GM04504 (cell line): ENCODE results near the gene SPON2.

Experiments
- DNase-seq: peaks from one replicate; pipeline ENCODE4 v3.0.0-alpha.2; 2012; ENCODE audit warnings: low read depth

Gene SPON2

DNA sequence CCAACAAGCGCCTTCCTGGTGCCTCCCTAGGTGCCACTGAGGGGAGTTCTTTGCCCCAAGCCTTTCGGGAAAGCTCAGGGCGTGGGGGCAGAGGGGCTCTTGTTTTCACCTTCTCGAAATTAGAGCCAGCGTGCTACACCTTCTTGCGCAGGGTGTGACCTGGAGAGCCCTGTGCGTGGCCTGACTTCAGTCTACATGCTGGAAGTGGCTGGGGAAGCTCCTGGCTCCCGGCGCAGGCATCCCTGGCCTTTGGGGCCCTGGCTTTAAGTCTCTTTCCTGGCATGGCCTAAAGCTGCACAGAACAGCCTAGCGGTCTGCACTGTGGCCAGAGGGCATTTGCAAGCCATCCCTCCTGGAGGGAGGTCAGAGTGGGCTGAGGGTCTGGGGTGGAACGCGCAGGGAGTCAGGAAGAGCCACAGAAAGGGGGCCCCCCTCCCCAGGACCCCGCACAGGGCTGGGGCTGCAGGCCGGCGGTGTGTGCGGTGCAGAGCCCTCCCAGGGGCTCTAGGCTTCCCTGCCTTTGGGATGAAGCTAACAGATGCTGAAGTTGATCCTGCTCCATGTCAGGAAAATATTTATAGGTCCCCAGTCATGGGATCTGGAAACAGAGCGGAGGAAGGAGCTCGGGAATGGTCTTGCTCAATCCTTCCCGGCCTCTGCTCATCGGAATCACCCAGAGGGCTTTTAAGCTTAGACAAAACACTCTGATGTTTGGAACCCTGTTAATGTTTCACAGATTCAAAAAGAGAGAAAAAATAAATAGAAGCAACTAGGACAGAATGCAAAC, 781 bp upstream of the SPON2 start:
- peak; percentile 77 for DNase-seq

- no peak for DNase-seq
These were observed 814 bp downstream of the SPON2 start for GRCh38 chr4:1171311-1172227.

- DNase-seq: no peak
These were observed 1.4 kb downstream of the SPON2 start for GRCh38 chr4:1170976-1171310.

DNA sequence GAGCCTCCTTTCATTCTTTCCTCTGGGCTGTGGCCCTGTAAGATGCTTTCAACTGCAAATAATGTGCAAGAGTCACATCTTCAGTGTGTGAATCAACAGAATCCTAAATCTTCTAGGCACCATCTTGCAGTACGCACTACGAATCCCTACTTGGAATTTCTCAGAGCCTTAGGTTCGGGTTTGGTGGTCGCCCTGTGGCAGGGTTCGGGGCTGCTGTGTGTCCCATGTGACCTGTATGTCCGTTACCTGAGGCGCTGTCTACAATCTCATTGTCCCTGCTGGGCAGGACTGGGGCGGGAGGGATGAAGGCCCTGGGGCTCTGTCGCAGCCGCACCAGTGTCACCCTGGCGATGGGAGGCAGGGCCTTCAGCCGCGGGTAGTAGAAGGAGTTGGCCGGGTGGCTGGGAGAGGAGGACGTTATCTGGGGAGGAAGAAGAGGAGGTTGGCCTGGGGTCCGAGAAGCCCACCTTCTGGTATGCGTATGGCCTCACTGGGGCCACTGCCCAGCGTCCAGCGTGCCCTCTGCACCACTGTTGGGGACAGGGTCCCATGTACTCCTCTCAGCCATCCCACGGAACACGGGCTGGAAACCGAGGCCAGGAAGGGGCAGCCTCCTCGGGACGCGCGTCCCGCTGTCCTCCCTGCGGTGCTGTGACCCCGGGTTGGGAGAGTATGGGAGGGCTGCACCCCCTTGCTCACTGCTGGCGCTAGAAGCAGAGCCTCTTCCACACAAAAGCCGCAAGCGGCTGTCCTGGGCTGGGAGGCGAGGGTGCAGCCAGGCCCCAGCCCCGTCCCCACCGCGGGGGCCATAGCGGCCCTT, 2.0 kb downstream of the SPON2 start:
- DNase-seq: no peak

- DNase-seq: no peak
These were observed 2.7 kb downstream of the SPON2 start for GRCh38 chr4:1169691-1170096.

GRCh38 chr4:1169171-1169671, 3.2 kb downstream of the SPON2 start:
- no peak for DNase-seq

GRCh38 chr4:1168191-1169101, 3.9 kb downstream of the SPON2 start:
- DNase-seq: no peak

DNA sequence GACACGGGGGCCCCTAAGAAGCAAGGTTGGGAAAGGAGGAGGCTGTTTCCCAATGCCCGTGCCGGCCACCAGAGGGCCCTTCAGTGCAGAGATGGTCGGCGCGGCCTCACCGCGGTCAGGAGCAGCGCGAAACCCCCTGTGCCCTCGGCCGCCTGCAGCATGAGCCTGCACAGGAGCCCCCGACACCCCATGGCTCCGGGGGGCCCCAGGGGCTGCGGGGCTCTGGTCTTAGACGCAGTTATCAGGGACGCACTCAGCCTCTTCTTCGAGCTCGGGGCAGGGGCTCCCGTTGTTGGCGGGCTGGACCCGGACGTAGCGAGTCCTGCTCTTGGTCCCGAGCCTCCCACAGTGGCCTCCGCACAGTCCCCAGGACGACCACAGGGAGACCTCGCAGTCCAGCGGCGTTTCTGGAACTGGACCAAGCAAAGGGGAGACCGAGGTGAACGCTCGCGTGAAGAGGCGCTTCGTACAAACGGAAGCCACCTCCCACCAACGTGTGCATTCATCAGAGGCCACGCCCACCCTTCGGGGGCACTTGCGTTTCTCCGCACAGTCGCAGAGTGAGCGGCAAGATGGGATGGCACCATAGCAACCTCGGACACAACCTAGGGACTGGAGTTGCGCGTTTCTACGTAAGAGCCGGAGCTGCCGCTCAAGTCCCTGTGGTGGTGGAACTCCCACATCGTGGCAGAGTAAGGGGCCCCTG, 5.0 kb downstream of the SPON2 start:
- peak; percentile 40 for DNase-seq

DNA sequence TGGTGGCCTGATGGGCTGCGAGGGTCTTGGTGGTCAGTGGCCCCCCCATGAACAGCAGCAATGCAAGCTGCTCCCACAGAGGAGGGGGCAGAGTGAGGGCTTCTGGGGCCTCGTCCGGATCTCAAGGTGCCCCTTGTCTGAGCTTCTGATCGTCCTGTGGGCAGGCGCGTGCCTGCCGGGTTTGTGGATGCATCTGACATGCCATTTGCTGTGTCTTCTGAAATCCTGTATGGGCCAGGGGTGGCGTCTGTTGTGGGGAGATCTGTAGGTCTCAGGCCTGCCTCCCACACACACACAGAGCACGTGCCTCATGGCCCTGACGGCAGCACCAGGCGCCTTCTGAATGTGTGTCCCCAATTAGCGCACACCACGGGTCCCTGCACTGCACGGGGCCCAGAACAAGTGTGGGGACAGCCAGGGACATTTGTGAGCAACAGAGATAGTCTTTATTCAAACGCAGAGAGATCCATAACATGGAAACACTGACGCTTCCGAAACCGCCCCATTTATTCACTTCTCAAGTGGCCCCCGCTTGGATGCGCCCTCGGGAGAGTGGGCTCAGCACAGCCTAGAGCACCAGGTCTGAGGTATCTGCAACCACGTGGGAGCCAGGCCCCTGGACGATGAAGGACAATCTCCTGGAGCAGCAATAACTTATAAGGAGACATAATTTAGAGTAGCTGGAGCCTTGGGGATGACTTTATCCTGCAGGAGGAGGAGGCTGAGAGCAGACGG, 5.7 kb downstream of the SPON2 start:
- DNase-seq: no peak

DNA sequence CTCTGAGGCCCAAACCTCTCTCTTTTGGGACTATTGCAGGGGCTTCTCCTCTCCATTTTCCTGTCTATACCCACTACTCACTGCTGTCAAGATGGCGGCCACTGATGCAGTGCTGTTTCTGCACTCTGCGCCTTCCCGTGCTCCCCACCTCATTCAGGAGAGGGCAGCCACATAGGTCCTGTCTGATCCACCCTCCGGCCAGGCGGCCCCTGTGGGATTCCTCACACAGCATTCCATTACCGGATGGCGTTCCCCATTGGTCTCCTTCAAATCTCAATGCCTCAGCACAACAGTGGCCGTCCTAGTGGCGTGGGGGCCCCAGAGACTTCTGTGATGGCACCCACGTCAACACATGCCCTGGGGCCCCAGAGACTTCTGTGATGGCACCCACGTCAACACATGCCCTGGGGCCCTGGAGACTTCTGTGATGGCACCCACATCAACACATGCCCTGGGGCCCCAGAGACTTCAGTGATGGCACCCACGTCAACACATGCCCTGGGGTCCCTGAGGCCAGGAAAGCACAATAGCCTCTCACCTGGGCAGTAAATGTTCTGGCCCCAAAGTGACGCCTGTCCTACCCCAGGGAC, 7.3 kb downstream of the SPON2 start:
- DNase-seq: no peak

- DNase-seq: no peak
These were observed 7.9 kb downstream of the SPON2 start for GRCh38 chr4:1164444-1164843.

DNA sequence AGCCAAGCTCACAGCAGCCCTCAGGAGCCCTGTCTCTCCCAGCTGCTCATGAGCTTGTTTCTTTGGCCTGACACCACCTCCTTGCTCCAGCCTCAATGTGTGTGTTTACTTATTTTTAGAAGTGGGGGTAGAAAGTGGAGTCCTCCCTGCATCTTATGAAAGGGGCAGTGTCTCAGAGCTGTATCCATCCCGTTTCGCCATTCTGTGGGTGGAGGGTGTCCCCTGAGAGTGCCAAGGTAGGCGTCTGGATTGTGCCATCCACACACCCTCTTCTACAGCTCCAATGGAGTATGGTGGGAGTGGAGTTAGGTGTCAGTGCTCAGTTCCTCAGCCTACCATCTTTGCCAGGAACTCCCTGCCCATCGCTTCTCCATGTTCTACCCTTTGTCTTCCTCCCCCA, 8.3 kb downstream of the SPON2 start:
- DNase-seq: no peak

DNA sequence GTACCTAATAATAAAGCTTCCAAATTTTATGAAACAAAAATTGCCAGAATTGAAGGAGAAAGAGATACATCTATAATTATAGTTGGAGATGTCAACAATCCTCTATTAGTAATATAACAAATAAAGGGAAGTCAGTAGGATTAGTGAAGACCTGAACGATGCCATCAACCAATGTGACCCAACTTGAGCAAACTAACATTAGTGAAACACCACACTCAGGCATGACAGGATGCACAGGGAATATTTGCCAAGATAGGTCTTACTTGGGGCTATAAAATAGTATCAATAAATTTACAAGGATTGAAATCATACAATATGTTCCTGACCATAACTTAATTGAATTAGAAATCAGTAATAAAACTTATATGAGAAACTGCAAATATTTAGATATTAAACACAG, 12.0 kb downstream of the SPON2 start:
- DNase-seq: no peak

- DNase-seq: no peak
These were observed 16.3 kb downstream of the SPON2 start for GRCh38 chr4:1156069-1156468.

DNA sequence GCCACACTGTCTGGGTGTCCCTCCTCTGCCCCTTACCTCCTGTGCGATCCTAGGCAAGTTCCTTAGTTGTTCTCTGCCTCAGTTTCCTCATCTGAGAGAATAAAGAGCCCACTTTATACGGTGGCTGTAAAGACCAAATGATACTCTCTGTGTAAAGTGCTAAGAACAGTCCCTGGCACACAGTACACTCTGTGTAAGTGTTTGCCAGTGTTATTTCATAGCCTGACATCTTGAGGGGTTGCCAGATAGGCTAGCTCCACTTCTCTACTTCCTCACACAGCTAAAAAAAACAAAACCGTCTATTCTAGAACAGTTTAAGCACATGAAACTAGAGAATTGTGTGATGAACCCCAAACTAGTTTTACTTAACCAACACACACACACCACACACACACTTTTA, 17.1 kb downstream of the SPON2 start:
- DNase-seq: no peak

DNA sequence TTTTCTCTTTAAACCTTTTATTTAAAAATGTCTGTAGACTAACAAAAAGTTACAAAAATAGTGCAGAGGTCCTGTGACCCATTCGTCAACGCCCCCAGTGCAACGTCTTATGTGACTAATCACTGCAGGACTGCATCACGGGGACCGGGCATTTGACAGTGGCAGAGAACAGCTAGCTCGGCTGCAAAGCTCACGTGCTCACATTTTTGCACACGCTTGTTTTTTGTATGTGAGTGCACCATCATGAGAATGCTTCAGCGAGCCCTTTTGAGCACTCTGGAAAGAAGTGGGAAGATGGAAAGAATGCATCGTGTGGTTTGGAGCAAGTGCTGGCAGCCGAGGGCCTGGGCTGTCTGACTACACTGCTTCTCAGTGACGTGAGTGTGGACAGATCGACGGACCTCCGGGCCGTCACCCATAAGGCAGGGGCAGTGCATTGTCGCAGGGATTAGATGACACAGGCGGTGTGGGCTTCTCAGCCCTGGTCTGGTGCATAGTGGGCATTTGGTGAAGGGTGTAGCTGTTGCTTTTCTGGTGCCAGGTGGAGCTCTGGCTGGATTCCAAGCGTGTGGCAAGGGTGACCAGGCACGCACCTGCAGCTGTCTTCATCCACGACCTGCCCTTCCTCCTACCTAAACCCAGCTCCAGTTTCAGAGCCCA, 17.7 kb downstream of the SPON2 start:
- peak; percentile 28 for DNase-seq

GRCh38 chr4:1154126-1154522, 18.3 kb downstream of the SPON2 start:
- no peak for DNase-seq

DNA sequence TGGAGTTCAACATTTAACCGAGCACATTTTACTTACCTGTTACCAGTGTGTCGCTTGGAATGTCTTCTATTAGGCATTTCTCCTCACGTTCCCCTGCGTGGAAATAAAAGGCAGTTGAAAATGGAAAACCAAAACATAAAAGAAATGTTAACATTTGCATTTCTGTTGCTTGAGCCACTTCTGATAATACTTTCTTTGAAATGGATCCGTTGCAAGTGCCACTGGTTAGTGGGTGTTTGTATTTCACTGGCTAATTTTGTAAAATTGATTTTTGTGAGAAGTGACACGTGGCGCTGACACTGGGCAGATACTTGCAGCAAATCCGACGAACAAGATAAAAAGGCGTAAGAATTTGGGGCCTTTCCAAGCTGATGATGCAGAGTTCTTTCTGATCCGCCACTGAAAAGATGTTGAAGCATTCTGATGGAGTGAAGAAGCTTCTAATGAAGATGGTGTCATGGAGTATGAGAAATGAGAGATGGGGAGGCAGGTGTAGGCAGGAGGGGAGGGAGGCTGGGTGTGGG, 18.8 kb downstream of the SPON2 start:
- no peak for DNase-seq

DNA sequence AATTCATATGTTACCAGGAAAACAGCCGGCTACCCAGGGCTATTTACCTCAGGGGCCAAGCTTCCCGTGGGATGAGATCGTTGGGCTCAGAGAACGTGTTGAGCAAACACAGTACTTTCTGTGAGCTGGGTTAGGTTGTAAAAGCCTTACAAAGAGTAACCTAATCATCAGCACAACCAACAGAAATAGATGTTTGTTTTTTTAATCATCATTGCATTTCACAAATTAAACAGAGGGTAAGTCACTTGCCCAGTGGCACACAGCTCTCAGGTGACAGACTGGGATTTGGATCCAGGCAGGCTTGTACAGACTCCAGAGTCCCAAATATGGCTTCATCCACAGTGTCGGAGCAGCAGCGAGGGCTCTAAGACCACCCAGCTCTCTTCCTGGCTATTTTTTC, 20.1 kb downstream of the SPON2 start:
- no peak for DNase-seq
